Endometrial microvascular endothelial cells (primary cell): ENCODE results near the gene C1QTNF1. TPM values are rescaled to one million over a fixed set of nuclear protein-coding genes. Genes with fewer than 3 reads are reported as not detected.

Source experiments
- in situ Hi-C: cut with HindIII; loops from 2 replicates; pipeline ENCODE4 v1.10.0; 2017; ENCODE audit warnings: low sequenced_read_pairs, low pct_unique_long_range_greater_than_20kb; ENCODE audit errors: inconsistent ontology term
- total RNA-seq: library from RNA; depleted of rRNA; stranded (reverse); fragments of >200 nt; gene quantifications from one replicate; pipeline ENCODE4 v1.2.3, GENCODE V29; 2015; ENCODE audit errors: inconsistent ontology term

C1QTNF1 gene
- total RNA-seq, 1 donor from 2014 or later, result 3.9 TPM

DNA sequence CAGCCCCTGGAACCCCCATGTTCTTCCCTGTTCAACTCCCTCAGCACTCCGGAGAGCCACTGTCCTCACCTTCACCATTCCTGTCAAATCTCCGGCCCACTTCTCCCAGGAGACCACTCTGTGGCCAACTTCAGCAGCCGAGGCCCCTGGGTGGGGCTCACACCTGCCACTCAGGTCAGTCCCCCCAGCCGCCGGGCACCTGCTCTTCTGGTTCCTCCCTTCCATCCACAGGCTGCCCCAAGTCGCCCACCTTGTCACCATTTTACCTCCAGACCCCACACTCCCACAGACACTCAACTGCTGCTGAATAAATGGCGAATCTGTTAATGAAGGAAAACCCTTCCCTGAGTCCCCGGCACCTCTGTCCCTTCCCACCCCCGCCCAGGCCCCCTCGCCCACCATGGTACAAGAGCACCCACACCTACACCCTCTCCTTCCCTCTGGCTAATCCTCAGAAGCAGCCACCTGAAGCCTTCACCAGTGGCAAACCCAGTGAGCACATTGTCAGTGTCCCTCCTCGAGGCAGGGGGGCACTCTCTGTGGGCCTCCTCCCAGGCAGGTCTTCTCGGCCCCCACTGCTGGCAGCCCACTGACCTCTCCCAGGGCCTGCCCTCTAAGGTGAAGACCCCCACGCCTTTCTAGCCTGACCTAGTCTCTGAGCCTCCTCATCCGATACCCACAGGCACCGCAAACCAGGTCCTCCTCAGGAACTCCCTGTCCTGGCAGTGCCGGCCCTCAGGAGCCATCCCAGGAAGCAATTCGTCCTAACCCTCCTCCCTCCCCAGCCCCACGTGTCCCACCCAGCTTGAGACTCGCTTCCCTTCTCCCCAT lies 22.6 kb upstream of the C1QTNF1 start:
- in situ Hi-C loops, result no loop called here

DNA sequence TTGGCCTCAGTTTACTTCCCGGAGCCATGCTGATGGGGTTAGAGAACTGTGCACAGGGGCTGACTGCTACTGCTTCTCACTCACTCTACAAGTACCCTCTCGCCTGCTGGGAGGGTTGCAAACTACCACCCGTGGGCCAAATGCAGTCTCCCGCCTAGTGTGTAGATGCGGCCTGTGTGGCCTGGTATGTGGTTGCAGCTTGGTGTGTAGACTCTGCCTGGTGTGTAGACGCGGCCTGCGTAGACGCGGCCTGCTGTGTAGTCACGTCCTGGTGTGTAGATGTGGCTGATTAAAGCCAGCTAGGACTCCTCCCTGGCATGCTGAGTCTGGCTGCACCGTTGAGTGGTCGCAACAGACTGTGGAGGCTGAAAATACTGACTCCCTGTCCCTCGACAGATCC lies 21.7 kb upstream of the C1QTNF1 start:
- in situ Hi-C loops, result no loop called here

DNA sequence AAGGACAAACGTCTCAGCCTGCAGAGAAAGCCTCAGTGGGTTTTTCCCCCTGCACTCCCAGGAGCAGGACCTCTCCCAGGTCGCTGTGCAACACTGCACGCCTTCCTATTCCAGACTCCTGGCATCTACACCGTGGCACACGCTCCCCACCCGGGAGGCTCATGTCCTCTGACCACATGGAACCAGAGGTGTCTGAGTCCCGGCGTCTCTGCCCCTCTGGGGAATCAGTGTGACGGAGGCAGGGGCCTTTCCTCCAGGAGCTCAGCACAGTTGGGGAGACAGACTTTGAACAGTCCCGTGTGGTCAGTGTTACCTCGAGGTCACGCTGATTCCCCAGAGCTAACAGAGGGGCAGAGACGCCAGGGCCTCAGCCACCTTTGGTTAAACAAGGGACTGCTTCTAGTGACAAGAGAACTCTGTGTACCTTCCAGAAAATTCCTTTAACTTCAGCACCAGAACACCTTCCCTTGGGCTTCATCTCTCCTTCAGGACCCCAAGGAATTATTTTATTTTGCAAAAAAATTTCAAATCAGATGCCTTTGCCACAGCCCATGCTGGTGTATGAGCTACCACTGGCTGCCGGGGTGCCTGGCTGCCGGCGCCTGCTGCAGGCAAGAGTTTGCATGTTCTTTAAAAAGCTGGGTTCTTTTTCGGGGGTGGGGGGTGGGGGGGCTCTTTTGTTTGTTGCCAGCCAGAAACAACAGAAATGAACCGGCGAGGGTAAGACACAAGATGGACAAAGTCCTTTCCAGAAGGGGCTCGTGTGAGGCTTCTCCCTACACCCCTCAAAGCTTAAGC lies 21.0 kb upstream of the C1QTNF1 start:
- in situ Hi-C loops, result no loop called here

DNA sequence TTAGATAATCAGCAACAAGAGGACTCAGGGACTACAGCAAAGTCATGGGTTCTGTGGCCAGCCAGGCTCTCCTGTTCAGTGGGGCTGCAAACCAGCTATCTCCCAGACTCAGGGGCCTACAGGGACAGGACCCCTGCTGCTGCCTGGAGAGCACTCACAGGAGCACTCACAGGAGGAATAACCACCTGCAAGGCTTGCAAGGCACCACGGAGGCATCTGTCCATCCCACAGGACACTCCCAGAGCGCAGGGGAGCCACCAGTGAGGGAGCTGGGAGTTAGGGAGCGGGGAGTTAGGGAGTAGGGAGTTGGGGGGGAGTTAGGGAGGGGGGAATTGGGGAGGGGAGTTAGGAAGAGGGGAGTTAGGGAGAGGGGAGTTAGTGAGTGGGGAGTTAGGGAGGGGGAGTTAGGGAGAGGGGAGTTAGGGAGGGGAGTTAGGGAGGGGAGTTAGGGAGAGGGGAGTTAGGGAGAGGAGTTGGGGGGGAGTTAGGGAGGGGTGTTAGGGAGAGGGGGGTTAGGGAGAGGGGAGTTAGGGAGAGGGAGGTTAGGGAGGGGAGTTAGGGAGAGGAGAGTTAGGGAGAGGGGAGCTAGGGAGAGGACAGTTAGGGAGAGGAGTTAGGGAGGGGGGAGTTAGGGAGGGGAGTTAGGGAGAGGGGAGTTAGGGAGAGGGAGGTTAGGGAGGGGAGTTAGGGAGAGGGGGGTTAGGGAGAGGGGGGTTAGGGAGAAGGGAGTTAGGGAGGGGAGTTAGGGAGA lies 20.1 kb upstream of the C1QTNF1 start:
- in situ Hi-C loops, result no loop called here

DNA sequence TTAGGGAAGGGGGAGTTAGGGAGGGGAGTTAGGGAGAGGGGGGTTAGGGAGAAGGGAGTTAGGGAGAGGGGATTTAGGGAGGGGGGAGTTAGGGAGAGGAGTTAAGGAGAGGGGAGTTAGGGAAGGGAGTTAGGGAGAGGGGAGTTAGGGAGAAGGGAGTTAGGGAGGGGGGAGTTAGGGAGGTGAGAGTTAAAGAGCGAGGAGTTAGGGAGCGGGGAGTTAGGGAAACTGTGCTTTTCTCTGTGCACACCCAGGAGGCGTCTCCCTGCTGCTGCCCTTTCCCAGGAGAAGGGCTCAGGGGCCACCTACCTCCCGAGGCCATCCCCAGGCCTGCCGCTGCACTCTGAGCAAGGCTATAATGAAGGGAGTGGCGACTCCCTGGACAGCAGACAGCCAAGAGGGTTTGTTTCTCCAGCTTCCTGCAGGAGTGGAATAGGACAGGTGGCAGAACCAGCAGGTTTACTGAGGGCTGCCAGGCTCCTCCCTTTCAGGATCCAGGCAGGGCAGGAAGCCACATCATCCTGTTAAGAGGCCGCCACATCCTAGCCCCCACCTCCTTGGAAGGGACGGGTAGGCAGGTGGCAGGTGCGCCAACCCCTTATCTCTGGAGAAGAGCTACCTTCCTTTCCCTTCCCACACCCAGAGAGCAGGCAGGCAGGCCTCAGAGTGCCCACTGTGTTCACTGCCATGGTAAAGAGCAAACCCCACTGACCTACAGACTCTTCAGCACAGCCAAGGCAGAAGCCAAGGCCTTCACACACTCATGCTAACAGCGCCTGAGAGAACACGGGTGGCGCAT lies 18.7 kb upstream of the C1QTNF1 start:
- in situ Hi-C loops, result no loop called here

DNA sequence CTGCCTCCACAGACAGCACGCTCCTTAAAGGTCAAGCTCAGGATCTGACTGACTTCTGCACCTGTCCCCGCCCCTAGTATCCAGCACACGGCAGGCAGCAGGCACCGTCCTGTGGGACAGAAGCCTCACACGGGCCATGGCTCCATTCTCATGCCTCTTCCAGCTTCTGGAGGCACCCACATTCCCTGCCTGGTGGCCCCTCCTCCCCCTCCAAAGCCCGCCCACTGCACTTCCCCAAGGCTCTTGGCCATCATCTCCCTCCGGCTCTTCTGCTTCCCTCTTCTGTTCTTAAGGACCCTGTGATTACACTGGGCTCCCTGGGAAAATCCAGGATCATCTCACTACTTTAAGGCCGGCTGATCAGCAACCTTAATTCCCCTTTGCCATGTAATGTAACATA lies 17.9 kb upstream of the C1QTNF1 start:
- in situ Hi-C loops, result no loop called here

DNA sequence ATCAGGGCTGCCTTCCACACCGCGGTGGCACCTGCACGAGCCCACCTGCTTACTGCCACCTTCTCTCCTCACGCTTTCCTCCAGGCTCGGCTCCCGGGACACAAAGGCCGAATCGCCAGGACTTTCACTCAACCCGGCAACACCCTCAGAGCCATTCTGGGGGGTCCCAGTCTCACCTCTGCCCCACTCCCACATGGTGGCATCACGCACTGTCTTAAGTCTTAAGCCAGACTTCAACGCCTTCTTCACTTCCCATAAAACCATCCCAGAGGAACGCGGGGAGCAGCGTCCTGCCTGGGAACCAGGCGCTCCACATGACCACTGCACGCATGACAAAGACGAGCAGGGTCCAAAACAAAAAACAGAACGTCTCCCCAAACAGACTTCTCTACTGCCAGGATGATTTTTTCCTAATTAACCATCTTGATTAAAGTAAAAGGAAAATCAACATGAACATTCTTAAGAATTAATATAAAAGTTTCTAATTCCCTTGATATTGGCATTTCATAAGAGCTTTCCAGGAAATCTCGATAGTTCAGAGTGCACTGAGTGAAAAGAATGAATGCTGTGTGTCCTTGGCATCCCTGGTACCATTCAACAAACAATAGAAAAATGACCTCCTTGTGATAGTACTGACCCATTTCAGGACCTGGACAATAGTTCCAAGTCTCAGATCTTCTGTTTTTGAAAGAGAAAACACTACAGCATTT lies 17.0 kb upstream of the C1QTNF1 start:
- in situ Hi-C loops, result no loop called here

DNA sequence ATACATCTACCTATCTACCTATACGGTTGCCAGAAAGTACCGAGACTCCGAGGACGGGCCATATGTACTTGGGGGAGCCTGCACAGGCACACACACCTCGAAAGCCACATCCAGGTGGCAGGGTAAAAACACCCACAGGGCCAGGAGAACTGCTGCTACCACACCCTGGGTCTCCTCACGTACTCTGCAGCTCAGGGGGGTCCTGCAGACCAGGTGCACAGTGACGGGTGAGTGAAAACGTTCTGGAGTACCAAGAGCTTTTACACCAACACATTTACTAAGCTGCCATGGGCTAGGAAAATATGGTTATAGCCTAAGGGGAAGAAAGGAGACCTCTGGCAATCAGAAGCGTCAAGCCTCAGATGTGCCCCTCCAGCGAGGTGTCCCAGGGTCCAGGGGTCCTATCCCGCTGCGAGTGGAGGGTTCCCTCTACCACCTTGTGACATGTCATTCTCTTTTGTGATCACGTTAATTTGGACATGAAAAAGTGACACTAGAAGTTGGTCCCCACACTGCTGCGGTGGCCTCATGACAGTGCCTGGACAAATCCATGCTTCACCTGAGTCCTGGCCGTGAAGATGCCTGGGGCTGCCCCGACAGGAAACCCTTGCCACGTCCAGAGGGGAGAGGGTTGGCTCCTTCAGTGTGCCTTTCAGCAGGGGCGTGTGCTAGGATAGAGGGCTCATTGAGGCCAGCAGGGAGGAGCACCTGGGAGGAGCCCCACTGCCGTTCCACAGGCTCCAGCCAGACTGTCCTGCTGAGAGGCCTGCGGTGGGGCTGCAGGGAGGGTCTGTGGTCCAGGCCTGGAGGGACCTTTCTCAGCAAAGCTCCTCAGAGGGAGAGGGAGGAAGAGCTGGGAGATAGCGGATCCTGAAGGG lies 16.2 kb upstream of the C1QTNF1 start:
- in situ Hi-C loops, result no loop called here

DNA sequence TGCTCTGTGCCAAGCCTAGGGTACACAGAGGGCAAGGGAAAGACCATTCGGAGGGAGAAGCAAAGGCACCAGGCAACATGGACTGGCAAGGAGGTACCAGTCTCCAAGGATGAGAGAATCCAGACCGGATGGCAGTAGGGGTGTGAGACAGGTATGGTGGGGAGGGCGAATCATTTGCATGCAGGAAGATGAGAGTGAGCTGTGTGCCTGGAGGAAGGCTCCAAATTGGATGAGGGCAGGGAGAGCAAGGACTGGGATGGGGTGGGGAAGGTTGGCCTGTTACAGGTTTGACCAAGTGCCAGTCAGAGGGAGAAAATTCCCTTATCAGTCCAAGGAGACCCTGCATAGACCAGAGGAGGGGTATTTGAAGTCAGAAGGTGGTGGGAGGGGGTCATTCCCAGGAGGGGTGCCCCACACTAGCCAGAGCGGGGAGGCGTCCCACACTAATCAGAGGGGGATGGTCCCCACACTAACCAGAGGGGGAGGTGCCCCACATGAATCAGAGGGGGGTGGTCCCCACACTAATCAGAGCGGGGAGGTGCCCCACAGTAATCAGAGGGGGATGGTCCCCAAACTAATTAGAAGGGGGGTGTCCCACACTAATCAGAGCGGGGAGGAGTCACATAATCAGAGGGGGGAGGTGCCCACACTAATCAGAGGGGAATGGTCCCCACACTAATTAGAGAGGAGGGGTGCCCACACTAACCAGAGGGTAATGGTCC lies 15.1 kb upstream of the C1QTNF1 start:
- in situ Hi-C loops, result no loop called here

DNA sequence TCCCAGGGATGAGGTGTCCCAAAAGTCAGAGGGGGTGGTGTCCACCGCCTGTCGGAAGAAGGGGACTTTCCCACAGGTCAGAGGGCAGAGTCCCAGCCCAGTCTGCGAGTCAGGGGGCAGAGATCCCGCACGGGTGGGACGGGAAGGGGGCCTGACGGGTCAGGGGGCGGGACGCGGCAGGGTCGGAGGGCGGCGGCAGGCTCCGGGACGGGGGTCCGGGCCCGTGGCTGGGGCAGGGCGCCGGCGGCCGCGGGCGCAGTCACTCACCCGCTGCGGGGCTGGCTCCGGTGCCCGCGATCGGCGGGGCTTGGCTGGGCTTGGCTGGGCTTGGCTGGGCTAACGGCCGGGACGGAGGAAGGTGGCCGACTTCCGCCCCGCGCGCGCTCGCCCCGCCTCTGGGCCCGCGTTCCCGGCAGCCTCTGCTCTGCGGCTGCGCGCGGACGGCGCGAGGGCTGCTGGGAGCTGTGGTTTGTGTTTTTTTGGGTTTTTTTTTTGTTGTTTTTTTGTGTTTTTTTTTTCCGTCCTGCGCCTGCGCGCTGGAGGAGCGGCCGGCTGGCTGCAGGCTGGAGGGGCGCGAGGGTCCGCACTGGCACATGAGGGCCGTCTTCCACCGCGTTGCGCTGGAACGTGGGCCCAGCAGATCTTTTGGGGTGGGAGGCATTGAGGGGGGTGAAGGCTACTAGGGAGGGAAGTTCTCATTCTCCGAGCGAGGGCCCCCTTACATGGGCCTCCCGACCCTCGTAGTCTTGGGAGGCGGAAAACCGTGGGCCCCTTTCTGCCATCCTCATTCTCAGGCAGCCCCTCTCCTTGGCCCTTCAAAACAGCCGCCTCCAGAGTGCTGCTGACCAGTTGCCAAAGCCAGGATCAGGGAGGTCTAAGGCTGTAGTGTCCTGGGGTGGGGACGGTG lies 14.3 kb upstream of the C1QTNF1 start, which contains the start of gene CANT1:
Gene CANT1 (minus strand): TSS at position 368 of the 907 bp plus-strand sequence. CDS start 12,142 bp downstream, outside the sequence.
- in situ Hi-C loops, result no loop called here

DNA sequence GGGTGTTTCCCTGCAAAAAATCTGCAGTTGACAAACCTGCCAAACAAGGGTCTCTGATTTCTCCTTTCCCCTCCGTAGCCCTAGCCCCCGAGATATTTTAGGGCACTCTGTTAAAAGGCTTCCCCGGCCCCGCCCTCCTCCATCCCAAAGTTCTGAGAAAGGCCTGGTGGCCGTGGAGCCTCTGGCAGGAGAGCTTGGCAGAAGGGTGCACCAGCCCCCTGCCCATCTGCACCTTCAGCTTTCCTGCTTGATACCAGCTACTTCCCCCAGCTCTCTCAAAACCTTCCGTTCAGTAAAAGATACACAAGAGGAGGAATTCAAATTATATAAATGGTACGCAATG lies 13.7 kb upstream of the C1QTNF1 start:
- in situ Hi-C loops, result no loop called here

DNA sequence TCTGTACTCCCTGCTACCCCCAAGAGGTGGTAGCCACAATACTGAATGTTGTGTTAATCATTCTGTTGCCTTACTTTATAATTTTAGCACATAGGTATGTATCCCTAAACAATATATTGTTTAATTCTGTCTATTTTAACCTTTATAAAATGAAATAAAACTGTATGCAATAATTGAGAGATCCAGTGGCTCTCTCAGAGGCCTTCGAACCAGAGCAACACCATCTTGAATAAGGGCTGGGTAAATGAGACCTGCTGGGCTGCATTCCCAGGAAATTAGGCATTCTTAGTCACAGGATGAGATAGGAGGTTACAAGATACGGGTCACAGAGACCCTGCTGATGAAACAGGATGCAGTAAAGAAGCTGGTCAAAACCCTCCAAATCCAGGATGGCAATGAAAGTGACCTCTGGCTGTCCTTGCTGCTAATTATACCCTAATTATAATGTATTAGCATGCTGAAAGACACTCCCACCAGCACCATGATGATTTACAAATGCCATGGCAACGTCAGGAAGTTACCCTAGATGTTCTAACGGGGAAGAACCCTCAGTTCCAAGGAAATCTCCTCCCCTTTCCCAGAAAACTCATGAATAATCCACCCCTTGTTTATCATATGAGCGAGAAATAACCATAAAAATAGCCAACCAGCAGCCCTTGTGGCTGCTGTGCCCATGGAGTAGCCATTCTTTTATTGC lies 12.4 kb upstream of the C1QTNF1 start:
- in situ Hi-C loops, result no loop called here

DNA sequence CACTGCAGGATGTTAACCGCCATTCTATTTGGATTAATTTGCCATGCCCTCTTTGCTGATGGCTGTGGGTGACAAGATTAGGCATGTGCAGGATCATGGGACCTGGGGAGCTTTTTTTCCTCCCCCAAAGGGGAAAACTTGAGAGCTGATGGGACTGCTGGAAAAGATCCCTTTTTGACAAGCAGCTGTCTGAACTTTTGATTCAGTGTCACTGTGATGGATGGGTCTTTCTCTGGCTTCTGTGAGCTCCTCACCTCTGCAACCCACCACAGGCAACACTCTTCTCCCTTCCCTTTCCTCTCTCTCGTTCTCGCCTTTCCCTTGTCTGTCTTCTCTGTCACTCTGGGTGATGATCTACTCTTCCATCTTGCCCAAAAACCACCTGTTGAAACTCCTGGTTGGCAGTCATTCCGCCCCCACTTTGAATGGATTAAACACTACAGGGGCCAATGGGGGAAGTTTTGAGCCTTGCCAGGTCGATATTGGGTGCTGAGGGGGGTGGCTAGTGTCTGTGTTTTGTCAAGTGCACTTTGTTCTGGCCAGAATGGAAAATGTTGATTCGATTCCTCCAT lies 11.3 kb upstream of the C1QTNF1 start:
- in situ Hi-C loops, result no loop called here

DNA sequence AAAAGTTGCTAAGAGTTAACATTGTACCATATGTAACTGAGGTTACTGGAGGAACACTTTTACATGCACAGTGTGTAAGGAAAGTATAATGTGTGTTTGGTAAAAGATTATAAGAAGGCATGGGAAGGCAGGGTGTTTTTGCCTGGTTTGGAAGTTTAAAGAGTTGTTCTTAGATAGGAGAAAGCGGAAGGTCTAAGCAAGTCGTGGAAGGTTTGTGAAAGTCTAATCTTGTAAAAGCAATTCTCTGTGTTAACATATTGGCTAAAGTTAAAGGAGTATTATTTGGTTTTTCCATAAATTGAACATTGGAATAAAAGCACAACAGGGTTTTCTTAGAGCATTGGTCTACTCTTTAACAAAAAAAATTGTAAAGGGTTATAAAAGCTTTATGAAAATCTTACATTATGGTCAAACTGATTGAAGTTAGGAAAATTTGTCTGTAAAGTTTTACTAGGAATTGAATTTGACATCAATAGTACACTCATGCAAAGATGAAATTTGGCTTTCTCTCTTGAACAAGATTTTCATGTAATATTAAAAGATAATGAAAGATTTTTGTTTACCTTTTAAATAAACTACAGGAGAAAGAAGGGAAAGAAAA lies 9.7 kb upstream of the C1QTNF1 start:
- in situ Hi-C loops, result no loop called here
